BJ (cell line): ENCODE results near the gene ADCY2. TPM values are rescaled to one million over a fixed set of nuclear protein-coding genes. Genes with fewer than 3 reads are reported as not detected.

ENCODE experiments used
- CTCF ChIA-PET: fragments of 350-600 bp; formaldehyde crosslinking; extraction: SDS; loops from one replicate; lab custom pipeline; 2021; ENCODE audit warnings: antibody characterized with exemption, inconsistent platforms; lab: Yijun Ruan, JAX
- POLR2A ChIA-PET: fragments of 300-600 bp; sonication (Branson Sonifier 250); formaldehyde crosslinking; extraction: SDS; loops from one replicate; lab custom pipeline; 2021; ENCODE audit warnings: antibody characterized with exemption; lab: Charles Lee
- DNase-seq: peaks from one replicate; pipeline ENCODE4 v3.0.0-alpha.2; 2011; ENCODE audit warnings: low read depth
- H3K27me3 ChIP-seq: 2 replicates; pipeline ENCODE4 v1.6.0; 2011; ENCODE audit warnings: low read length; ENCODE audit not compliant: control insufficient read depth, insufficient read depth
- H3K36me3 ChIP-seq: 2 replicates; pipeline ENCODE4 v1.5.1; 2011; ENCODE audit warnings: low read length; ENCODE audit not compliant: control insufficient read depth, insufficient read depth
- H3K4me3 ChIP-seq: 2 replicates; pipeline ENCODE4 v1.5.1; 2011; ENCODE audit warnings: low read depth, mild to moderate bottlenecking, control low read depth, low read length
- CTCF ChIP-seq: IDR thresholded peaks from 2 replicates; pipeline ENCODE4 v1.5.1; 2011; ENCODE audit warnings: low read depth, mild to moderate bottlenecking, control low read depth, inconsistent platforms, low read length, moderate library complexity; ENCODE audit not compliant: insufficient read depth
- polyA plus RNA-seq: library from polyadenylated mRNA; depleted of rRNA; stranded (reverse); fragments of >200 nt; gene quantifications from 2 replicates; pipeline ENCODE4 v1.2.3, GENCODE V29; 2011

Gene ADCY2
- polyA plus RNA-seq, 1 experiment = not detected

DNA sequence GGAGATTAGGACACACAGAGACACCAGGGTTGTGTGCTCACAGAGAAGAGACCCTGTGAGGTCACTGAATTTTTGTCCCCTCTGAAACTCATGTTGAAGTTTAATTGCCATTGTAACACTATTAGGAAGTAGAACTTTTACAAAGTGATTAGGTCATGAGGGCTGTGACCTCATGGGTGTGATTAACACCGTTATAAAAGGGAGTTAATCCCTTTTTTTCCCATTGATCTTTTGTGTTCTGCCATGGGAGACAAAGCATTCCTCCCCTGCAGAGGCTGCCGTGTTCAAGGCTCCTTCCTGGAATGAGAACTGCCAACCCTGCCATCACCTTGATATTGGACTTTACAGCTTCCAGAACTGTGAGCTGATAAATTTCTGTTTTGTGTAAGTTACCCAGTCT lies 221.0 kb downstream of the ADCY2 start:
- POLR2A ChIA-PET = no interaction called here
- H3K4me3 ChIP-seq = no peak overlapping the region
- no peak for TF ChIP-seq CTCF
- no peaks in the 10 kb centered on the region for H3K27me3 ChIP-seq
- DNase-seq = no peak
- no peaks in the 10 kb centered on the region for H3K36me3 ChIP-seq
- CTCF ChIA-PET = no interaction called here

- CTCF ChIA-PET = no interaction called here
These were observed 226.6 kb downstream of the ADCY2 start for GRCh38 chr5:7622498-7622897.

GRCh38 chr5:7625740-7626139 lies 229.8 kb downstream of the ADCY2 start:
- TF ChIP-seq CTCF = no peak
- CTCF ChIA-PET = no interaction called here
- Histone ChIP-seq H3K4me3 (no peak overlapping the region), H3K27me3 (no peaks in the 10 kb centered on the region), H3K36me3 (no peaks in the 10 kb centered on the region)
- POLR2A ChIA-PET = no interaction called here
- no peak for DNase-seq

More at GRCh38 chr5:7622498-7622897, 226.6 kb downstream of the ADCY2 start:
- POLR2A ChIA-PET = no interaction called here
- Histone ChIP-seq H3K36me3 (no peaks in the 10 kb centered on the region), H3K4me3 (no peak overlapping the region), H3K27me3 (no peaks in the 10 kb centered on the region)
- no peak for DNase-seq
- TF ChIP-seq CTCF = no peak

- POLR2A ChIA-PET = no interaction called here
- no peak for TF ChIP-seq CTCF
- CTCF ChIA-PET = no interaction called here
- no peaks in the 10 kb centered on the region for H3K27me3 ChIP-seq
- no peak overlapping the region for H3K4me3 ChIP-seq
- DNase-seq = no peak
- no peaks in the 10 kb centered on the region for H3K36me3 ChIP-seq
These were observed 232.3 kb downstream of the ADCY2 start for GRCh38 chr5:7628248-7628647.

- POLR2A ChIA-PET = no interaction called here
- Histone ChIP-seq H3K4me3 (no peak overlapping the region), H3K36me3 (no peaks in the 10 kb centered on the region), H3K27me3 (no peaks in the 10 kb centered on the region)
- no peak for DNase-seq
- CTCF ChIA-PET = no interaction called here
- no peak for TF ChIP-seq CTCF
These were observed 232.9 kb downstream of the ADCY2 start for GRCh38 chr5:7628820-7629219.
